Stimulated activated naive CD8-positive, alpha-beta T cell treated with anti-CD3 and anti-CD28 coated beads, Interleukin-15, Interleukin-2, amounts not matched to agents 100 ng/mL and 50 ng/mL, for 24 hours (primary cell): ENCODE results near the gene PTPRM.

ENCODE experiments used
- H3K27ac Mint-ChIP-seq: one replicate; pipeline ENCODE4 v1.8.0; 2021; ENCODE audit warnings: mild to moderate bottlenecking, mixed read lengths
- H3K27me3 Mint-ChIP-seq: one replicate; pipeline ENCODE4 v1.8.0; 2021; ENCODE audit warnings: mixed read lengths
- H3K36me3 Mint-ChIP-seq: one replicate; pipeline ENCODE4 v1.8.0; 2021; ENCODE audit warnings: low read depth, mixed read lengths
- H3K4me1 Mint-ChIP-seq: one replicate; pipeline ENCODE4 v1.8.0; 2021; ENCODE audit warnings: low read depth, mixed read lengths
- H3K4me3 Mint-ChIP-seq: one replicate; pipeline ENCODE4 v1.8.0; 2021; ENCODE audit warnings: mild to moderate bottlenecking, mixed read lengths
- H3K9me3 Mint-ChIP-seq: one replicate; pipeline ENCODE4 v1.8.0; 2021; ENCODE audit warnings: mixed read lengths

PTPRM gene

GRCh38 chr18:7579918-7580542 lies 12.9 kb downstream of the PTPRM start:
- no peaks in the 10 kb centered on the region for H3K9me3 Mint-ChIP-seq
- H3K27ac Mint-ChIP-seq, result no peak overlapping the region
- H3K4me1 Mint-ChIP-seq, result no peaks in the 10 kb centered on the region
- H3K4me3 Mint-ChIP-seq, result no peak overlapping the region
- no peaks in the 10 kb centered on the region for H3K27me3 Mint-ChIP-seq
- no peaks in the 10 kb centered on the region for H3K36me3 Mint-ChIP-seq

GRCh38 chr18:7584646-7585275 lies 17.6 kb downstream of the PTPRM start:
- Mint-ChIP-seq H3K4me1 (no peaks in the 10 kb centered on the region), H3K4me3 (no peak overlapping the region), H3K9me3 (no peaks in the 10 kb centered on the region), H3K27me3 (no peaks in the 10 kb centered on the region), H3K36me3 (no peaks in the 10 kb centered on the region), H3K27ac (no peak overlapping the region)

- Mint-ChIP-seq H3K4me1 (no peaks in the 10 kb centered on the region), H3K27me3 (no peaks in the 10 kb centered on the region), H3K27ac (no peak overlapping the region), H3K9me3 (no peaks in the 10 kb centered on the region), H3K4me3 (no peak overlapping the region), H3K36me3 (no peaks in the 10 kb centered on the region)
These were observed 18.2 kb downstream of the PTPRM start for GRCh38 chr18:7585276-7585670.

GRCh38 chr18:7586379-7586778 lies 19.3 kb downstream of the PTPRM start:
- no peaks in the 10 kb centered on the region for H3K27me3 Mint-ChIP-seq
- H3K4me1 Mint-ChIP-seq, result no peaks in the 10 kb centered on the region
- no peaks in the 10 kb centered on the region for H3K36me3 Mint-ChIP-seq
- no peaks in the 10 kb centered on the region for H3K9me3 Mint-ChIP-seq
- H3K4me3 Mint-ChIP-seq, result no peak overlapping the region
- H3K27ac Mint-ChIP-seq, result no peak overlapping the region

- H3K9me3 Mint-ChIP-seq, result no peaks in the 10 kb centered on the region
- no peak overlapping the region for H3K27ac Mint-ChIP-seq
- no peak overlapping the region for H3K4me3 Mint-ChIP-seq
- no peaks in the 10 kb centered on the region for H3K36me3 Mint-ChIP-seq
- no peaks in the 10 kb centered on the region for H3K27me3 Mint-ChIP-seq
- H3K4me1 Mint-ChIP-seq, result no peaks in the 10 kb centered on the region
These were observed 23.9 kb downstream of the PTPRM start for GRCh38 chr18:7590826-7591560.

- H3K27me3 Mint-ChIP-seq, result no peaks in the 10 kb centered on the region
- no peak overlapping the region for H3K27ac Mint-ChIP-seq
- H3K9me3 Mint-ChIP-seq, result no peaks in the 10 kb centered on the region
- H3K4me3 Mint-ChIP-seq, result no peak overlapping the region
- H3K4me1 Mint-ChIP-seq, result no peaks in the 10 kb centered on the region
- H3K36me3 Mint-ChIP-seq, result no peaks in the 10 kb centered on the region
These were observed 25.4 kb downstream of the PTPRM start for GRCh38 chr18:7592305-7593071.

- H3K27ac Mint-ChIP-seq, result no peak overlapping the region
- H3K9me3 Mint-ChIP-seq, result no peaks in the 10 kb centered on the region
- no peak overlapping the region for H3K4me3 Mint-ChIP-seq
- H3K4me1 Mint-ChIP-seq, result no peaks in the 10 kb centered on the region
- no peaks in the 10 kb centered on the region for H3K27me3 Mint-ChIP-seq
- no peaks in the 10 kb centered on the region for H3K36me3 Mint-ChIP-seq
These were observed 26.2 kb downstream of the PTPRM start for GRCh38 chr18:7593218-7593819.

- Mint-ChIP-seq H3K4me1 (no peaks in the 10 kb centered on the region), H3K4me3 (no peak overlapping the region), H3K9me3 (no peaks in the 10 kb centered on the region), H3K27me3 (no peaks in the 10 kb centered on the region), H3K27ac (no peak overlapping the region), H3K36me3 (no peaks in the 10 kb centered on the region)
These were observed 29.0 kb downstream of the PTPRM start for GRCh38 chr18:7596147-7596546.

GRCh38 chr18:7597500-7597899 lies 30.4 kb downstream of the PTPRM start:
- H3K36me3 Mint-ChIP-seq, result no peaks in the 10 kb centered on the region
- no peak overlapping the region for H3K4me3 Mint-ChIP-seq
- H3K4me1 Mint-ChIP-seq, result no peaks in the 10 kb centered on the region
- H3K9me3 Mint-ChIP-seq, result no peaks in the 10 kb centered on the region
- H3K27me3 Mint-ChIP-seq, result no peaks in the 10 kb centered on the region
- no peak overlapping the region for H3K27ac Mint-ChIP-seq

- Mint-ChIP-seq H3K9me3 (no peaks in the 10 kb centered on the region), H3K27me3 (no peaks in the 10 kb centered on the region), H3K27ac (no peak overlapping the region), H3K36me3 (no peaks in the 10 kb centered on the region), H3K4me3 (no peak overlapping the region), H3K4me1 (no peaks in the 10 kb centered on the region)
These were observed 31.3 kb downstream of the PTPRM start for GRCh38 chr18:7598167-7599047.

- Mint-ChIP-seq H3K4me1 (no peaks in the 10 kb centered on the region), H3K27me3 (no peaks in the 10 kb centered on the region), H3K9me3 (no peaks in the 10 kb centered on the region), H3K36me3 (no peaks in the 10 kb centered on the region), H3K27ac (no peak overlapping the region), H3K4me3 (no peak overlapping the region)
These were observed 32.9 kb downstream of the PTPRM start for GRCh38 chr18:7600036-7600435.

GRCh38 chr18:7600528-7601245 lies 33.6 kb downstream of the PTPRM start:
- no peaks in the 10 kb centered on the region for H3K27me3 Mint-ChIP-seq
- H3K4me1 Mint-ChIP-seq, result no peaks in the 10 kb centered on the region
- no peak overlapping the region for H3K27ac Mint-ChIP-seq
- no peaks in the 10 kb centered on the region for H3K9me3 Mint-ChIP-seq
- H3K36me3 Mint-ChIP-seq, result no peaks in the 10 kb centered on the region
- no peak overlapping the region for H3K4me3 Mint-ChIP-seq

- H3K27me3 Mint-ChIP-seq, result no peaks in the 10 kb centered on the region
- H3K36me3 Mint-ChIP-seq, result no peaks in the 10 kb centered on the region
- no peak overlapping the region for H3K27ac Mint-ChIP-seq
- no peaks in the 10 kb centered on the region for H3K9me3 Mint-ChIP-seq
- H3K4me1 Mint-ChIP-seq, result no peaks in the 10 kb centered on the region
- no peak overlapping the region for H3K4me3 Mint-ChIP-seq
These were observed 34.1 kb downstream of the PTPRM start for GRCh38 chr18:7601246-7601615.
